NK-92 (cell line): Measurements from ENCODE around the gene ZBED5.
"Not testable (repeated sequence)": the region's sequence is repeated elsewhere in the genome, so short reads cannot be mapped to it uniquely, and the experiment has no call there.

Source experiments
- DNase-seq: peaks from one replicate; lab custom pipeline; 2025; ENCODE audit not compliant: unreplicated experiment; lab: John Stamatoyannopoulos, UW

Gene ZBED5

GRCh38 chr11:10857709-10858438, at the start of gene ZBED5:
TSS of gene ZBED5 (minus strand) at chr11:10858053. CDS start at chr11:10854945, 3,108 bp downstream.
- DNase-seq: peak; percentile 76

DNA sequence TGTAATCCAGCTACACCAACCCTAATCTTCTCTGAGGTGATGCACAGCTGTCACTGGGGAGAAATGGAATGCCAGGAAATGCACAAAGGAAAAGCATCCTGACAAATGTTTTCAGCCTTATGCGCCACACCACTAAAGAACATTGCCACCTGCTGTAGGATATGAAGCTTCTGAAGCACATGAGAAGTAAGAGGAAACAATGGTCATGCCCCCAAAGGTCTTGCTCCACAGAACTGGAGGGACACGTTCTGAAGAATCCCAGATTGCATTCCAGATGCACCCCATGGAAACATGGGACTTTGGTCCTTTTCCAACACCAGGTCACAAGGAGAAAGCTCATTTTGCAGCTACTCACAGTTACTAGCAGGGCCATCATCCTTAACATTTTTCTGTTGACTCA, 48.7 kb upstream of the ZBED5 start:
- DNase-seq: no peak

- no peak for DNase-seq
Observed at GRCh38 chr11:10902301-10903063, 44.6 kb upstream of the ZBED5 start.

- DNase-seq: no peak
Observed at GRCh38 chr11:10900681-10901415, 43.0 kb upstream of the ZBED5 start.

- DNase-seq: no peak
Observed at GRCh38 chr11:10899121-10899830, 41.4 kb upstream of the ZBED5 start.

GRCh38 chr11:10898763-10899025, 40.8 kb upstream of the ZBED5 start:
- DNase-seq: no peak

DNA sequence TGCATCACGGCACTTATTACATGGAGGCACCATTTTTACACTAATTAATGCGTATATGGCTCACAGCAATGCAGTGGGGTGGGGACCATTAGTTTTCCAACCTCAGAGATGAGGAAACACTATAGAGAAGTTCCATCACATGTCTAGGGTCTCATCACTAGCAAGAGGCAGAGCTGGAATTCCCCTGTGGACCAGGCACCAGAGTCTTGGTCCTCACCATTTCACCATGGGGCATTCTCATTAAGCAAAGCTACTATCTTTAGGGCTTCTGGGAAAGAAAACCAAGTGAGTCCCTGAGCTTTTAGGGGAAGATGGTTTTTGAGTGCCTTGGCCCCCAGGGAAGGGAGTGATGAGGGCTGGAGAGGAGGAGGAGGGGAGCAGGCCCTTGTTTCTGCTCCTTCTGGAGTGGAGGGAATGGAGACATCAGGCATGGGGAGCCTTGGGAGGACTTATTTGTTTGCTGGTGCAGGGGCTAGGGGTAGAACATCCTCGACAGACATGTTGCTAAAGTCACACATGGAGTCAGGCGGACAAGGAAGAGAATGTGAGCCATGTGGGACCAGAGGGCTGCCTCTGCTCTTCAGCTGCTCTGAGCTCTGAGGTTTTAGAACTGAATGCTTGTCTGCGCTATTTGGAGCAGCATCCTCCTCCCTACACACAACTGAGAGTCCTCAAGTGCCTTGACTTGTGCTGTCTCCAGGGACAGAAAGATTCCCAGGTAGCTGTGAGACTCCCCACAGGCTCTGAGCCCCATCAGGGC, 40.3 kb upstream of the ZBED5 start:
- DNase-seq: no peak

GRCh38 chr11:10897150-10897549, 39.3 kb upstream of the ZBED5 start:
- no peak for DNase-seq

- no peak for DNase-seq
Observed at GRCh38 chr11:10896493-10896892, 38.6 kb upstream of the ZBED5 start.

DNA sequence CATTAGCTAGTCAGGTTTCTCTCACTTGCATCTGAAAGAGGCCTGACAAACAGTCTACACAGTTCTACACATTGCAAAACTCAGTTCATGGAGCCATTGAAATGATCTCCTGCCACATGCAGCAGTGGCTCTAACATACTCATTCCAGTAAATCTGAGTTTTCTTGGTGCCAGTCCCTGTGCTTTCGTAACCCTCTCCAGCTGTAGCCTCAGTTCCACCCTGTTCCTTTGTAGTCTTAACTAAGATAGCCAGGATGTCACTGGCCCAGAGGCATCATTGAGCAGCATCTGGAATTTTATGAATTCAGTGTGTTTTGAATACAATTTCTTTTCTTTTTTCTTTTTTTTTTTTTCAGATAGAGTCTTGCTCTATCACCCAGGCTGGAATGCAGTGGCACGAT, 37.4 kb upstream of the ZBED5 start:
- DNase-seq: no peak

DNA sequence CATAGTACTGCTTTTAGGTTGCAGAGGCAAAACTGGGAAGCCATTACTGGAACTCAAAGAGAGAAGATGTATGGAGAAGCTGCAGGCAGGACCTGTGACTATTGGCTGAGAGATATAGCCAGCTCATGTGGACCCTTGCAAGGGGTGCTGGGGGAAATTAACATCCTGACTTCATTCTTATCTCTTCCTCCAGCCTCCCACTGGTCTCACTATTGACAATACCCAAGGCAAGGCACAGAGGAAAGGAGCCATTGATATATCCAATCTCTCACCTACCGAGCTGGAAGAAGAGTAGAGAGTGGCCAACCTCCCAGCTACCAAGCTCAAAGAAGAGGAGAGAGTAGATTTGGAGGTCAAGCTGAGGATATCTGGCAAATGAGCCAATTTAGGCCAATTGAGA, 36.8 kb upstream of the ZBED5 start:
- DNase-seq: no peak

GRCh38 chr11:10893714-10894151, 35.9 kb upstream of the ZBED5 start:
- no peak for DNase-seq

- no peak for DNase-seq
Observed at GRCh38 chr11:10892250-10892649, 34.4 kb upstream of the ZBED5 start.

- no peak for DNase-seq
Observed at GRCh38 chr11:10891151-10891720, 33.4 kb upstream of the ZBED5 start.

- not testable (repeated sequence) for DNase-seq
Observed at GRCh38 chr11:10890083-10890482, 32.2 kb upstream of the ZBED5 start.

DNA sequence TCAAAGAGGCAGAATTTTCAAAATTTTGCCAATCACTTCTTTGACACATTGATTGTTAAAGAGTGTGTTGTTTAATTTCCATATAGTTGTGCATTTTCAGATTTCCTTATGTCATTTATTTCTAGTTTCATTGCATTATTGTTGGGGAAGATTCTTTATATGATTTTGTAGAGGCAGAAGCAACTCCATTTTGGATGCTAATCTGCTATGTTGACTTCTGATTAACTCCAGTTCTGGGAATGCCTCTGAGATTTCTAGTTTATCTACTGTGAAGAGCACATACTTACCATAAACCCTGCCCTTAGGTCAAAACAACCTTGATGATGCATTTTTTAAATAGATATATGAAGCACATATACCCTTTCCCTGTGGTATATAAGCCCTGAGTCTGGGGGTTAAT, 29.5 kb upstream of the ZBED5 start:
- DNase-seq: no peak

DNA sequence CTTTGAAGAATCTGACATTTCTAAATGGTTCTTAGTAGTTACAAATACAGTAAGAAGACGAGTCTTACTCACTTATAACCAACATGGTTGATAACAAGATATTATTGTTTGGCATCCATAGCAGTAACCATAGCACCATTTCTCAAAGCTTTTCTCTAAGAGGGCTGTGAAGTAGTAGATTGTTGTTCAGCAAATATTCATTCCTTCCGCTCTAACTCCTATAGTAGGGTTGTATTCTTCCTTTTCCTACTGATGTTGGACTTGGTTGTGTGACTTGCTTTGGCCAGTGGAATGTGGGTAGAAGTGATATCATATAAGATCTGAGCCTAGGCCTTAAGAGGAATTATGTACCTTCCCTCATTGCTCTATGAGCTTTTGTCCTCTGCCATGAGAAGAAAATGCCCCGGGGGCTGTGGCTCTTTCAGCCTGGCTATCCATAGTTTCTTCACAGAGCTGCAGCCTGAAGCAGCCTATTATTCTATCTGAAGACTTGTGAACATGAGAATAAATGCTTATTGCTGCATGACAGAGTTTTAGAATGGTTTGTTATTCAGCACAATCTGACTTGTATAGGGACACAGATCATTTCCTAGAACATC, 28.9 kb upstream of the ZBED5 start:
- DNase-seq: no peak

DNA sequence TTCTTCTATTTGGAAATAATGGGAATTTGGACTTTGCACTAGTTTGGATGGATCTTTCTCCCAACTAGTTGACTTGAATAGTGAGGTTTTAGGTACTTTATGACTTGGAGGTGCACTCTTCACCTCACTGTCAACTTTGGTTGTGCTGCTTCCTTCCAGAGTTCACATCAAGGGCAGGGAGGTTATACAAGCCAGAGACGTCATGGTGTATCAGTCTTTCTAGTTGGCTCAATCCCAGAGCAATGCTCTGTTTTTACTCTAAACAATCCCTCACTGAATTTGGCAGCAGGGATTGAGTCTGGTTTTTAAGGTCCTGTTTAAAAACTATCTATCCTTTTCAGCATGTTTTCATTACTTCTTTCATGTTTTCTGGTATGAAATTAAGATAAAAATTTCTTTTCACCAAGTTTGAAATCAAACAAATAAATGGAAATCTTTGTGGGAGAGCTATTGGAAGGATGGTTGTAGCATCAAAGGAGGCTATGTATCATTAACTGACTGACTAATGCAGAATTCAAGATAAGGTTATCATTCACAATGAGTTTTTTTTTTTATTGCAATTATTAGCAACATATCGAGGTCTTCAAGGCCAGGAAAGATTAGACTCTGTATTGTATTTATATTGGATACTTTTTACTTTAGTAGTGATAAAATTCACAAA, 28.0 kb upstream of the ZBED5 start:
- DNase-seq: no peak

DNA sequence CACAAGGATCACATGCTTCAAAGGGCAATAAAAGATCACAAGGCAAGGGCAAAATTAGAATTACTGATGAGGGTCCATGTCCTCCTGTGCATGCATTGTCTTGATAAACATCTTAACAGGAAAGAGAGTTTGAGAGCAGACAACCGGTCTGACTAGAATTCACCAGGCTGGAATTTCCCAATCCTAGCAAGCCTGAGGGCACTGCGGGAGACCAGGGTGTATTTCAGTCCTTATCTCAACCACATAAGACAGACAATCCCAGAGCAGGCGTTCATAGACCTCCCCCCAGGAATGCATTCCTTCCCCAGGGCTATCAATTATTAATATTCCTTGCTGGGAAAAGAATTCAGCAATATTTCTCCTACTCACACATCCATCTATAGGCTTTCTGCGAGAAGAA, 26.4 kb upstream of the ZBED5 start:
- not testable (repeated sequence) for DNase-seq
